Activated B cell treated with CpG ODN at 0.5 μM for 24 hours (primary cell): Measurements from ENCODE around the gene MDN1. TPM values are rescaled to one million over a fixed set of nuclear protein-coding genes. Genes with fewer than 3 reads are reported as not detected.

ENCODE experiments used
- ATAC-seq: fragments of 200-7000 bp; cut with Tn5 transposase; one replicate; pipeline ENCODE4 v1.10.0; 2021; ENCODE audit warnings: low read depth, mild to moderate bottlenecking, moderate library complexity
- CTCF ChIA-PET: fragments of 350-600 bp; sonication (Branson Sonifier 250); formaldehyde crosslinking; loops from one replicate; lab custom pipeline; 2021; ENCODE audit warnings: antibody characterized with exemption; lab: Charles Lee
- POLR2A ChIA-PET: fragments of 350-600 bp; sonication (Branson Sonifier 250); formaldehyde crosslinking; loops from one replicate; lab custom pipeline; 2021; ENCODE audit warnings: antibody characterized with exemption; lab: Charles Lee
- DNase-seq: peaks from one replicate; pipeline ENCODE4 v3.0.0; 2022
- H3K27ac Mint-ChIP-seq: one replicate; pipeline ENCODE4 v1.8.0; 2020; ENCODE audit warnings: mixed read lengths
- H3K27me3 Mint-ChIP-seq: one replicate; pipeline ENCODE4 v1.8.0; 2021; ENCODE audit warnings: mixed read lengths
- H3K36me3 Mint-ChIP-seq: one replicate; pipeline ENCODE4 v1.8.0; 2021; ENCODE audit warnings: low read depth, mixed read lengths
- H3K4me1 Mint-ChIP-seq: one replicate; pipeline ENCODE4 v1.8.0; 2021; ENCODE audit warnings: mixed read lengths
- H3K4me3 Mint-ChIP-seq: one replicate; pipeline ENCODE4 v1.8.0; 2020; ENCODE audit warnings: mild to moderate bottlenecking, mixed read lengths
- H3K9me3 Mint-ChIP-seq: one replicate; pipeline ENCODE4 v1.8.0; 2020; ENCODE audit warnings: mixed read lengths
- intact Hi-C: fragments of 100-400 bp; cut with micrococcal nuclease; formaldehyde crosslinking; loops from one replicate; pipeline ENCODE4 v1.15.1; 2024
- total RNA-seq: library from RNA; stranded (reverse); gene quantifications from 2 replicates; pipeline ENCODE4 v1.2.3, GENCODE V29; 2022
- TF ChIP-seq, protein P1 (sequence below): fragments of 200-600 bp; IDR thresholded peaks from one replicate; pipeline ENCODE4 v1.8.0; 2022; ENCODE audit warnings: antibody characterized with exemption, mild to moderate bottlenecking

Gene MDN1
- total RNA-seq, 1 donor from 2014 or later, result 65.4 TPM

DNA sequence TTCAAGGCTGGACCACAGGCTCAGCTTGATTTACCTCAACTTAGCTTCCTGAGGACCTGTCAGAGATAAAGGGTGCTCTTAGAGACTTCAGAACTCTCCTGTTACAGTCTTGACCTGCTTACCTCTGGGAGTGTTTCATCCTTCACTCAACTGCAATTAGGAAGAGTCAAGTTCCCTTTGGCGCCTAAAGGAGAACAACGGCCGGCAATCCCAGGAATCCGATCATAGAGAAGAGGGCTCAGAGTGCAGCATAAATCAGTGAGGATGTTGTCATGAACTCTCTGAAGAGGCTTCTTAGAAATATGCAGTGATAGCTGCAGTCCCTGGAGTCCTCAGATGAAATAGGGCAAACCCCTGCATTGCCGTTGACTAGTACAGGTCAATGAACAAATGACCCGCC lies 217.4 kb downstream of the MDN1 start:
- ChIA-PET CTCF (no interaction called here), POLR2A (no interaction called here)
- Mint-ChIP-seq H3K27ac (no peak overlapping the region), H3K4me3 (no peak overlapping the region), H3K9me3 (peaks cover 3% of the 10 kb centered on the region), H3K4me1 (peaks cover 11% of the 10 kb centered on the region), H3K27me3 (no peaks in the 10 kb centered on the region), H3K36me3 (no peaks in the 10 kb centered on the region)
- no peak for ATAC-seq
- intact Hi-C loops, result no loop called here
- no peak for DNase-seq
- TF ChIP-seq, protein P1, sequence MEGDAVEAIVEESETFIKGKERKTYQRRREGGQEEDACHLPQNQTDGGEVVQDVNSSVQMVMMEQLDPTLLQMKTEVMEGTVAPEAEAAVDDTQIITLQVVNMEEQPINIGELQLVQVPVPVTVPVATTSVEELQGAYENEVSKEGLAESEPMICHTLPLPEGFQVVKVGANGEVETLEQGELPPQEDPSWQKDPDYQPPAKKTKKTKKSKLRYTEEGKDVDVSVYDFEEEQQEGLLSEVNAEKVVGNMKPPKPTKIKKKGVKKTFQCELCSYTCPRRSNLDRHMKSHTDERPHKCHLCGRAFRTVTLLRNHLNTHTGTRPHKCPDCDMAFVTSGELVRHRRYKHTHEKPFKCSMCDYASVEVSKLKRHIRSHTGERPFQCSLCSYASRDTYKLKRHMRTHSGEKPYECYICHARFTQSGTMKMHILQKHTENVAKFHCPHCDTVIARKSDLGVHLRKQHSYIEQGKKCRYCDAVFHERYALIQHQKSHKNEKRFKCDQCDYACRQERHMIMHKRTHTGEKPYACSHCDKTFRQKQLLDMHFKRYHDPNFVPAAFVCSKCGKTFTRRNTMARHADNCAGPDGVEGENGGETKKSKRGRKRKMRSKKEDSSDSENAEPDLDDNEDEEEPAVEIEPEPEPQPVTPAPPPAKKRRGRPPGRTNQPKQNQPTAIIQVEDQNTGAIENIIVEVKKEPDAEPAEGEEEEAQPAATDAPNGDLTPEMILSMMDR, result no peak

DNA sequence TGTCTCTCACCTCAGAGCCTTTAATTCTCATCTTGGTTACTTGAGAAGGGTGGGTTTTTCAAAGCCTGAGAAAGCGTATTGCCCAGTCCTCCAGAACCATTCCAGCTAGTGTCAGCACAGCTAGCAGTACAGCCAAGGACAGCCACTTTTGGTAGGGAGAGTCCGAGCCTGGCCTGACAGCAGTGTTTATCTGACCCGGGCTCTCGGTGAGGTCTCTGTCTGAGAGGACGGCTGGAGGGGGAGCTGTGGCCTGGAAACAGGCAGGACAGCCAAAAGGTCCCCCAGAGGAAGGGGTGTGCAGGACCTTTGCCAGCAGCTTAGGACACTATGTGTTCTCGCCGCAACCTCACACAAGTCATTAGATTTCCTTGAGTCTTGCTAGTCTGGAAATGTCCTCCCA lies 219.9 kb downstream of the MDN1 start:
- Mint-ChIP-seq H3K36me3 (no peaks in the 10 kb centered on the region), H3K27ac (no peak overlapping the region), H3K9me3 (peaks cover 5% of the 10 kb centered on the region), H3K27me3 (no peaks in the 10 kb centered on the region), H3K4me1 (peaks cover 30% of the 10 kb centered on the region), H3K4me3 (no peak overlapping the region)
- intact Hi-C loops, result no loop called here
- no peak for DNase-seq
- POLR2A ChIA-PET, result interaction anchor here (0.9 to 1.0 kb wide), 2 partner anchors 166 to 520 kb away, joined by 3 read pairs; no protein-coding TSS in a partner anchor
- CTCF ChIA-PET, result no interaction called here
- TF ChIP-seq, protein P1, result no peak
- no peak for ATAC-seq

DNA sequence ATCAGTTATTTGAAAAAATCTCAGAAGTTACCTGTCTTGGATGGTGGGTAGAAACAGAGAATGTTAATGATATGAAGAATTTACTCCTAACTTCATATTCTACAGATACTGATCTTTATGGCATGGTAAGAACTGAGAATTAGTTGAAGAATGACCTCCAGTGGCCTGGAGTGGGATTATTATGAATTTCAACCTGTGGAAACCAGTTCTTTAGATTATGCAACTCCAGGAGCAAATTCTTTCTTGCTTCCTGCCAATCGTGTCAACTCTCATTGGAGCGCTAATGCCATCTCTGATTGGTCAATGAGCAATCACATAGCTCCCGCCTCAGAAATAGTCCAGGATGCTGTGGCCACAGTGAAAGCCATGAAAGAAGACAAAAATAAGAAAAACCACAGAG lies 221.6 kb downstream of the MDN1 start:
- no peaks in the 10 kb centered on the region for H3K27me3 Mint-ChIP-seq
- no peaks in the 10 kb centered on the region for H3K36me3 Mint-ChIP-seq
- ATAC-seq, result no peak
- TF ChIP-seq, protein P1, result no peak
- peaks cover 5% of the 10 kb centered on the region for H3K9me3 Mint-ChIP-seq
- no peak for DNase-seq
- intact Hi-C loops, result loop anchor here (2.0 kb wide), 2 partner anchors 41 to 247 kb away; partner anchors contain the start of gene LYRM2
- ChIA-PET CTCF (interaction anchor here (0.9 kb wide), 1 partner anchor 12 kb away, joined by 4 read pairs; no protein-coding TSS in a partner anchor), POLR2A (interaction anchor here (1.8 kb wide), 1 partner anchor 40 kb away, joined by 7 read pairs; the partner anchor contains the start of gene LYRM2)
- H3K27ac Mint-ChIP-seq, result no peak overlapping the region
- peaks cover 30% of the 10 kb centered on the region for H3K4me1 Mint-ChIP-seq
- H3K4me3 Mint-ChIP-seq, result no peak overlapping the region

DNA sequence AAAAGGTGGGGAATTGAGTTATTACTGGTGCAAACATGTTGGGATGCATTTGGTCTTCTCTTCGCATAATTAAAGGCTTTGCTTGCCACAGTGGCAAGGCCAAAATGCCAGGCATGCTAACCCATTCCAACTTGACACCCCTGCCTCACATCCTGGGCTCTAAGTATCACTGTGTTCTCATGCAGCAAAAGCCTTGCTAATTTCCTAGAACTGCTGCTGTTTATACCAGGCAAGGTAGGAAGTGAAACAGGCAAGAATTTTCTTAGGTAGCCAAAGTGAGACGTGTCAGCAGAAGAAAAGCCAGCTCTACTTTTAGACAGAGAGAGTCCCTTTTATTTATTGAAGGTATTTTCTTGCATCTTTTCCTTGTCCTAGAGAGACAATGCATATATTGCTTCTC lies 222.2 kb downstream of the MDN1 start:
- intact Hi-C loops, result loop anchor here (2.0 kb wide), 2 partner anchors 41 to 247 kb away; partner anchors contain the start of gene LYRM2
- ChIA-PET POLR2A (interaction anchor here (1.2 to 1.8 kb wide), 2 partner anchors 41 to 517 kb away, joined by 3 to 7 read pairs; partner anchors contain the start of genes LYRM2 and PNRC1), CTCF (no interaction called here)
- Mint-ChIP-seq H3K27me3 (no peaks in the 10 kb centered on the region), H3K4me1 (peaks cover 30% of the 10 kb centered on the region), H3K9me3 (peaks cover 5% of the 10 kb centered on the region), H3K4me3 (no peak overlapping the region), H3K27ac (peak overlapping the region; percentile 12), H3K36me3 (no peaks in the 10 kb centered on the region)
- ATAC-seq (no peak), DNase-seq (no peak)
- TF ChIP-seq, protein P1, result no peak

DNA sequence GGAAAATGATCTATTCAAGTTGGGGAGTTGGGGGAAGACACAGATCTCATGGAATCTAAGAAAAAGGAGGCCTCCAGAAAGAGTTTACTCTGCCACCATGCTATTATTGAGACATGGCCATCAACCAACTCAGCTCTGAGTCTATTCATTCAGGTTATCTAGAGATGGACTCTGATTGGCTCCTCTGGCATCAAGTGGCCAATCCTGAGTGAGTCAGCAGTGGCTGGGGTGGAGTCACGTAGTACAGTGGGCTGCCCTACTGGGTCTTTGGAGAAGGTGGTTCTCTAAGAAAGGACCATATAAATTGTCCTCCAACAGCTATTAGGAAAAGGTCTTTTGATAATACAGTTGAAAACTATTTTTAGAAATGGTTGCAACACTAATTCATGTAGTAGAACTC lies 223.1 kb downstream of the MDN1 start:
- H3K4me3 Mint-ChIP-seq, result peak overlapping the region; percentile 6
- DNase-seq (no peak), ATAC-seq (peak; percentile 23)
- no peaks in the 10 kb centered on the region for H3K27me3 Mint-ChIP-seq
- TF ChIP-seq, protein P1, result no peak
- H3K27ac Mint-ChIP-seq, result peak overlapping the region; percentile 88
- peaks cover 5% of the 10 kb centered on the region for H3K9me3 Mint-ChIP-seq
- no peaks in the 10 kb centered on the region for H3K36me3 Mint-ChIP-seq
- intact Hi-C loops, result loop anchor here (1.0 to 2.0 kb wide), 3 partner anchors 42 to 516 kb away; partner anchors contain the start of genes LYRM2 and PNRC1
- peaks cover 30% of the 10 kb centered on the region for H3K4me1 Mint-ChIP-seq
- ChIA-PET POLR2A (interaction anchor here (1.2 kb wide), 1 partner anchor 516 kb away, joined by 3 read pairs; the partner anchor contains the start of gene PNRC1), CTCF (no interaction called here)
